ENCODE data around the gene SPATA7. TPM values are rescaled to one million over a fixed set of nuclear protein-coding genes. Genes with fewer than 3 reads are reported as not detected.

SPATA7 gene
- total RNA-seq, 1 donor from 2014 or later = 17.6 TPM

GRCh38 chr14:88482524-88482923, 97.1 kb downstream of the SPATA7 start:
- Mint-ChIP-seq H3K4me3 (ENCODE audit: unreplicated experiment) (no peak overlapping the region), H3K27ac (ENCODE audit: unreplicated experiment) (no peak overlapping the region), H3K9me3 (ENCODE audit: unreplicated experiment) (peaks cover 10% of the 10 kb centered on the region), H3K27me3 (ENCODE audit: unreplicated experiment) (peaks cover 5% of the 10 kb centered on the region), H3K4me1 (ENCODE audit: low read depth, unreplicated experiment) (no peaks in the 10 kb centered on the region), H3K36me3 (ENCODE audit: unreplicated experiment) (peaks cover 13% of the 10 kb centered on the region)
- no peak for DNase-seq
- TF ChIP-seq, protein P1, sequence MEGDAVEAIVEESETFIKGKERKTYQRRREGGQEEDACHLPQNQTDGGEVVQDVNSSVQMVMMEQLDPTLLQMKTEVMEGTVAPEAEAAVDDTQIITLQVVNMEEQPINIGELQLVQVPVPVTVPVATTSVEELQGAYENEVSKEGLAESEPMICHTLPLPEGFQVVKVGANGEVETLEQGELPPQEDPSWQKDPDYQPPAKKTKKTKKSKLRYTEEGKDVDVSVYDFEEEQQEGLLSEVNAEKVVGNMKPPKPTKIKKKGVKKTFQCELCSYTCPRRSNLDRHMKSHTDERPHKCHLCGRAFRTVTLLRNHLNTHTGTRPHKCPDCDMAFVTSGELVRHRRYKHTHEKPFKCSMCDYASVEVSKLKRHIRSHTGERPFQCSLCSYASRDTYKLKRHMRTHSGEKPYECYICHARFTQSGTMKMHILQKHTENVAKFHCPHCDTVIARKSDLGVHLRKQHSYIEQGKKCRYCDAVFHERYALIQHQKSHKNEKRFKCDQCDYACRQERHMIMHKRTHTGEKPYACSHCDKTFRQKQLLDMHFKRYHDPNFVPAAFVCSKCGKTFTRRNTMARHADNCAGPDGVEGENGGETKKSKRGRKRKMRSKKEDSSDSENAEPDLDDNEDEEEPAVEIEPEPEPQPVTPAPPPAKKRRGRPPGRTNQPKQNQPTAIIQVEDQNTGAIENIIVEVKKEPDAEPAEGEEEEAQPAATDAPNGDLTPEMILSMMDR (IDR thresholded peaks at IDR 0.05; ENCODE audit: partially characterized antibody, unreplicated experiment) = no peak

Other genes starting within 250 kb of the SPATA7 start
- 2.8 TPM for gene KCNK10, start 62.4 kb upstream of the SPATA7 start, total RNA-seq (ENCODE audit: unreplicated experiment)
- gene PTPN21, start 169.3 kb downstream of the SPATA7 start, total RNA-seq (ENCODE audit: unreplicated experiment) = 63.0 TPM
- gene ZC3H14, start 177.4 kb downstream of the SPATA7 start, total RNA-seq (ENCODE audit: unreplicated experiment) = 59.6 TPM

All from glutamatergic neuron (in vitro differentiated cells).